IPS DF 6.9 (cell line): Measurements from ENCODE around the gene PCDHB5.
"Not testable (repeated sequence)": the region's sequence is repeated elsewhere in the genome, so short reads cannot be mapped to it uniquely, and the experiment has no call there.

Experiments
- DNase-seq: peaks from one replicate; pipeline ENCODE4 v3.0.0-alpha.2; 2013; ENCODE audit warnings: low read depth, low spot score
- H3K27ac ChIP-seq: one replicate; pipeline ENCODE4 v1.5.1; 2013; ENCODE audit warnings: low read length, control low read depth
- H3K27me3 ChIP-seq: 2 replicates; pipeline ENCODE4 v1.6.1; 2013; ENCODE audit warnings: mild to moderate bottlenecking, low read length; ENCODE audit not compliant: control insufficient read depth, insufficient read depth
- H3K36me3 ChIP-seq: 2 replicates; pipeline ENCODE4 v1.6.1; 2013; ENCODE audit warnings: low read length; ENCODE audit not compliant: control insufficient read depth, insufficient read depth
- H3K4me1 ChIP-seq: 2 replicates; pipeline ENCODE4 v1.6.1; 2013; ENCODE audit warnings: low read length; ENCODE audit not compliant: control insufficient read depth, insufficient read depth
- H3K4me3 ChIP-seq: 2 replicates; pipeline ENCODE4 v1.5.1; 2013; ENCODE audit warnings: mild to moderate bottlenecking, low read length
- H3K9me3 ChIP-seq: 2 replicates; pipeline ENCODE4 v1.6.1; 2013; ENCODE audit warnings: low read length, inconsistent platforms; ENCODE audit not compliant: control insufficient read depth, insufficient read depth
- WGBS: extraction: QIAGEN DNeasy Blood & Tissue Kit; methylation state at CpG from one replicate; pipeline ENCODE4 v1.1.7; 2013; ENCODE audit warnings: mixed read lengths, missing lambda C conversion rate; ENCODE audit not compliant: insufficient read length, insufficient coverage; 5-methylcytosine and 5-hydroxymethylcytosine counted together

The PCDHB5 gene

DNA sequence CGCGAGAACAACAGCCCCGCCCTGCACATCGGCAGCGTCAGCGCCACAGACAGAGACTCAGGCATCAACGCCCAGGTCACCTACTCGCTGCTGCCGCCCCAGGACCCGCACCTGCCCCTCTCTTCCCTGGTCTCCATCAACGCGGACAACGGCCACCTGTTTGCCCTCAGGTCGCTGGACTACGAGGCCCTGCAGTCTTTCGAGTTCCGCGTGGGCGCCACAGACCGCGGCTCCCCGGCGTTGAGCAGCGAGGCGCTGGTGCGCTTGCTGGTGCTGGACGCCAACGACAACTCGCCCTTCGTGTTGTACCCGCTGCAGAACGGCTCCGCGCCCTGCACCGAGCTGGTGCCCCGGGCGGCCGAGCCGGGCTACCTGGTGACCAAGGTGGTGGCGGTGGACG lies 16.6 kb downstream of the PCDHB5 start:
- H3K27me3 ChIP-seq, H3K36me3 ChIP-seq, H3K4me3 ChIP-seq, DNase-seq, H3K27ac ChIP-seq, H3K4me1 ChIP-seq, H3K9me3 ChIP-seq: not testable (repeated sequence)
- WGBS = no CpG with 5 or more reads among the region's 41 CpGs

DNA sequence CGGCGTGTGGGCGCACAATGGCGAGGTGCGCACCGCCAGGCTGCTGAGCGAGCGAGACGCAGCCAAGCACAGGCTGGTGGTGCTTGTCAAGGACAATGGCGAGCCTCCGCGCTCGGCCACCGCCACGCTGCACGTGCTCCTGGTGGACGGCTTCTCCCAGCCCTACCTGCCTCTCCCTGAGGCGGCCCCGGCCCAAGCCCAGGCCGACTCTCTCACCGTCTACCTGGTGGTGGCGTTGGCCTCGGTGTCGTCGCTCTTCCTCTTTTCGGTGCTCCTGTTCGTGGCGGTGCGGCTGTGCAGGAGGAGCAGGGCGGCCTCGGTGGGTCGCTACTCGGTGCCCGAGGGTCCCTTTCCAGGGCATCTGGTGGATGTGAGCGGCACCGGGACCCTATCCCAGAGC lies 17.1 kb downstream of the PCDHB5 start:
- H3K4me3 ChIP-seq, H3K36me3 ChIP-seq, H3K27me3 ChIP-seq, H3K9me3 ChIP-seq, DNase-seq, H3K27ac ChIP-seq, H3K4me1 ChIP-seq: not testable (repeated sequence)
- WGBS = no CpG with 5 or more reads among the region's 36 CpGs

DNA sequence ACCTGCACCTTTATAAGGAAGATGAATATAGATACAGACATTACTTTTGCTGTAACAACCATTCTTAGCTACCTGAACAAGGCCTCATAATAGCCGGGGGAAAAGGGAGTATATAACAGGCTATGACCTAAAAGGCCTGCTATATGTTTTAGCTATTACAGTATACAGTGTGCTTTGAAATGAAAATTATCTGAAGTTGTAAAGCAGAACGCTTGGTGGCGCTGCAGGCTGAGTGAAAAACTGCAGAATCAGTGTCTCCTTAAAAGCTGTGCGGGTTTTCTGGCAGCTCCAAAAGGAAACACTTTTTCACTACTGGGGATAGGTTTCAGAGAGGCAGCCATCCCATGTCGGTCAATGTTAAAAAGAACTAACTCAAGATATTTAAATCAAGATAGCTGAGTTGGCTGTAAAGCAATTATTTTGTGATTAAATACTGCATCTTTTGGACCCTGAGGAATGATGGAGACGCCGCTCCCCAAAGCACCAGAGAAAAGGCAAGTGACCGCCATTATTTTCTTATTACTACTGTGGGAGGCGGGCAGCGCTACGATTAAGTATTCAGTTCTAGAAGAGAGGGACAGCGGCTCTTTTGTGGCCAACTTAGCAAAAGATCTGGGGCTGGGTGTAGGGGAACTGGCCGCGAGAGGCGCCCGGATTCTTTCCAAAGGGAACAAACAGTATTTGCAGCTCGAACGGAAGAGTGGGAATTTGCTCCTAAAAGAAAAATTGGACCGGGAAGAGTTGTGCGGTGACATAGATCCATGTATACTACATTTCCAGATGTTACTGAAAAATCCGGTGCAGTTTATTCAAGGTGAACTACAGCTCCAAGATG lies 20.8 kb downstream of the PCDHB5 start:
- no peaks in the 10 kb centered on the region for H3K4me1 ChIP-seq
- no peaks in the 10 kb centered on the region for H3K36me3 ChIP-seq
- no peaks in the 10 kb centered on the region for H3K27me3 ChIP-seq
- WGBS = no CpG with 5 or more reads among the region's 21 CpGs
- no peaks in the 10 kb centered on the region for H3K9me3 ChIP-seq
- H3K4me3 ChIP-seq = no peak overlapping the region
- no peak for DNase-seq
- H3K27ac ChIP-seq = no peak overlapping the region

DNA sequence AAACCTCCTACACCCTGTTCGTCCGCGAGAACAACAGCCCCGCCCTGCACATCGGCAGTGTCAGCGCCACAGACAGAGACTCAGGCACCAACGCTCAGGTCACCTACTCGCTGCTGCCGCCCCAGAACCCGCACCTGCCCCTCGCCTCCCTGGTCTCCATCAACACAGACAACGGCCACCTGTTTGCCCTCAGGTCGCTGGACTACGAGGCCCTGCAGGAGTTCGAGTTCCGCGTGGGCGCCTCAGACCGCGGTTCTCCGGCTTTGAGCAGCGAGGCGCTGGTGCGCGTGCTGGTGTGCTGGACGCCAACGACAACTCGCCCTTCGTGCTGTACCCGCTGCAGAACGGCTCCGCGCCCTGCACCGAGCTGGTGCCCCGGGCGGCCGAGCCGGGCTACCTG lies 22.4 kb downstream of the PCDHB5 start:
- H3K4me1 ChIP-seq, H3K27me3 ChIP-seq, H3K36me3 ChIP-seq, DNase-seq, H3K4me3 ChIP-seq, H3K9me3 ChIP-seq, H3K27ac ChIP-seq: not testable (repeated sequence)
- no CpG with 5 or more reads among the region's 38 CpGs for WGBS

DNA sequence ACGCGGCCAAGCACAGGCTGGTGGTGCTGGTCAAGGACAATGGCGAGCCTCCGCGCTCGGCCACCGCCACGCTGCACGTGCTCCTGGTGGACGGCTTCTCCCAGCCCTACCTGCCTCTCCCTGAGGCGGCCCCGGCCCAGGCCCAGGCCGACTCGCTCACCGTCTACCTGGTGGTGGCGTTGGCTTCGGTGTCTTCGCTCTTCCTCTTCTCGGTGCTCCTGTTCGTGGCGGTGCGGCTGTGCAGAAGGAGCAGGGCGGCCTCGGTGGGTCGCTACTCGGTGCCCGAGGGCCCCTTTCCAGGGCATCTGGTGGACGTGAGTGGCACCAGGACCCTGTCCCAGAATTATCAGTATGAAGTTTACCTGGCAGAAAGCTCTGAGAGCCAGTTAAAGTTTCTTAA lies 22.9 kb downstream of the PCDHB5 start:
- DNase-seq, H3K27me3 ChIP-seq, H3K9me3 ChIP-seq, H3K27ac ChIP-seq, H3K4me1 ChIP-seq, H3K4me3 ChIP-seq, H3K36me3 ChIP-seq: not testable (repeated sequence)
- WGBS = no CpG with 5 or more reads among the region's 28 CpGs

DNA sequence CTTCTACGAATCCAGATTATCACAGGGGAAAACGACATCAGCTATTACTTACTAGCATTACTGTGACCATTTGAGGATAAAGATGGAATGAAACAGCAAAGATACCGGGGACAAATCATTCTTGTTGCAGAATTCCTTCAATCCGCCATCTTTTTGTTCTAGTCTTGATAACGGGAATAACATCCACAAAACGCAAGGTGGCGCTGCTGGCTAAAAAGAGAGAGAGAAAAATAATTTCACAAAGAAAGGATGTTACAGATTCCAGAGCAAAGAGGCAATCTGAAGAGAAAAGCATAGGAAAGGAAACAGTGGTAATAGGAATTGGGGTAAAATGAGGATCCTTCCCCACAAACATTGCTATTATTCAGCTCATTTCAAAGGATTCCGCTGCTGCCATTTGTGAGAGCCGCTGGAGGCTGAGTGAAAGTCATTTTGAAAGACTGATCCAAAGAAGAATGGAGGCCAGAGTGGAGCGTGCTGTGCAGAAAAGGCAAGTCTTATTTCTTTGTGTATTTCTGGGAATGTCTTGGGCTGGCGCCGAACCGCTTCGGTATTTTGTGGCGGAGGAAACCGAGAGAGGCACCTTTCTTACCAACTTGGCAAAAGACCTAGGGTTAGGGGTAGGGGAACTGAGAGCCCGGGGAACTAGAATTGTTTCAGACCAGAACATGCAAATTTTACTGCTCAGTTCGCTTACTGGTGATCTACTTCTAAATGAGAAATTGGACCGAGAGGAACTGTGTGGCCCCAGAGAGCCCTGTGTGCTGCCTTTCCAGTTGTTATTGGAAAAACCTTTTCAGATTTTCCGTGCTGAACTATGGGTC lies 37.6 kb downstream of the PCDHB5 start, which contains the start of gene PCDHB7:
Gene PCDHB7, plus strand, starts transcription at position 264 of the 824 bp plus-strand sequence. Its CDS starts 192 bp downstream, at position 456.
- whole genome bisulfite sequencing = no CpG with 5 or more reads among the region's 20 CpGs
- H3K27ac ChIP-seq = no peak within 1 kb of the TSS
- H3K4me3 ChIP-seq = no peak within 1 kb of the TSS
- no peaks in the 10 kb centered on the region for H3K9me3 ChIP-seq
- H3K4me1 ChIP-seq = no peaks in the 10 kb centered on the region
- H3K27me3 ChIP-seq = no peaks in the 10 kb centered on the region
- peak; percentile 50 for DNase-seq
- H3K36me3 ChIP-seq = no peaks in the 10 kb centered on the region

DNA sequence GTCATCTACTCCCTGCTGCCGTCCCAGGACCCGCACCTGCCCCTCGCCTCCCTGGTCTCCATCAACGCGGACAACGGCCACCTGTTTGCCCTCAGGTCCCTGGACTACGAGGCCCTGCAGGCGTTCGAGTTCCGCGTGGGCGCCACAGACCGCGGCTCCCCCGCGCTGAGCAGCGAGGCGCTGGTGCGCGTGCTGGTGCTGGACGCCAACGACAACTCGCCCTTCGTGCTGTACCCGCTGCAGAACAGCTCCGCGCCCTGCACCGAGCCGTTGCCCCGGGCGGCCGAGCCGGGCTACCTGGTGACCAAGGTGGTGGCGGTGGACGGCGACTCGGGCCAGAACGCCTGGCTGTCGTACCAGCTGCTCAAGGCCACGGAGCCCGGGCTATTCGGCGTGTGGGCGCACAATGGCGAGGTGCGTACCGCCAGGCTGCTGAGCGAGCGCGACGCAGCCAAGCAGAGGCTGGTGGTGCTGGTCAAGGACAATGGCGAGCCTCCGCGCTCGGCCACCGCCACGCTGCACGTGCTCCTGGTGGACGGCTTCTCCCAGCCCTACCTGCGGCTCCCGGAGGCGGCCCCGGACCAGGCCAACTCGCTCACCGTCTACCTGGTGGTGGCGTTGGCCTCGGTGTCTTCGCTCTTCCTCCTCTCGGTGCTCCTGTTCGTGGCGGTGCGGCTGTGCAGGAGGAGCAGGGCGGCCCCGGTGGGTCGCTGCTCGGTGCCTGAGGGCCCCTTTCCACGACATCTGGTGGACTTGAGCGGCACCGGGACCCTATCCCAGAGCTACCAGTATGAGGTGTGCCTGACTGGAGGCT lies 39.5 kb downstream of the PCDHB5 start:
- no CpG with 5 or more reads among the region's 79 CpGs for WGBS

DNA sequence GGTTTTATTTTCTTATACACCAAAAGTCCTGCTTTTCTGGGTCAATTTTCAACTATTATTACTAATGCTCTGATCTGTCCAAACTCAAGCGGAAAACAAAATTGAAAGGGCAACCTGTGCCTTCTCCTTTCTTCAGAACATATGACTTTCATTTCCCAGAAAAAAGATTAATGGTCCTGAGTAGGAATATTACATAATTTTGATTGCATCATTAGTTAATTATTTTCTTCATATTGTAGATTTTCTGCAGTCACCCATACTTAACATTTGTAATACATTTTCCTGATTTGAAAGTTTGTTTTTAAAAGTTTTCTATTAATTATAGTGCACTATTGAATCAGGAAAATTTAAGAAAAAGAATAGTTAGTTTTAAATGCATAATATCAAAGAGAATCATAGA lies 40.9 kb downstream of the PCDHB5 start:
- Histone ChIP-seq H3K36me3 (no peaks in the 10 kb centered on the region), H3K4me1 (no peaks in the 10 kb centered on the region), H3K27ac (no peak overlapping the region), H3K27me3 (no peaks in the 10 kb centered on the region), H3K9me3 (no peaks in the 10 kb centered on the region), H3K4me3 (no peak overlapping the region)
- no peak for DNase-seq
- no CpG with 5 or more reads among the region's 1 CpG for WGBS

More for the DNA sequence above, 39.5 kb downstream of the PCDHB5 start:
- H3K4me1 ChIP-seq, H3K36me3 ChIP-seq, H3K27me3 ChIP-seq, DNase-seq, H3K27ac ChIP-seq, H3K4me3 ChIP-seq, H3K9me3 ChIP-seq: not testable (repeated sequence)

DNA sequence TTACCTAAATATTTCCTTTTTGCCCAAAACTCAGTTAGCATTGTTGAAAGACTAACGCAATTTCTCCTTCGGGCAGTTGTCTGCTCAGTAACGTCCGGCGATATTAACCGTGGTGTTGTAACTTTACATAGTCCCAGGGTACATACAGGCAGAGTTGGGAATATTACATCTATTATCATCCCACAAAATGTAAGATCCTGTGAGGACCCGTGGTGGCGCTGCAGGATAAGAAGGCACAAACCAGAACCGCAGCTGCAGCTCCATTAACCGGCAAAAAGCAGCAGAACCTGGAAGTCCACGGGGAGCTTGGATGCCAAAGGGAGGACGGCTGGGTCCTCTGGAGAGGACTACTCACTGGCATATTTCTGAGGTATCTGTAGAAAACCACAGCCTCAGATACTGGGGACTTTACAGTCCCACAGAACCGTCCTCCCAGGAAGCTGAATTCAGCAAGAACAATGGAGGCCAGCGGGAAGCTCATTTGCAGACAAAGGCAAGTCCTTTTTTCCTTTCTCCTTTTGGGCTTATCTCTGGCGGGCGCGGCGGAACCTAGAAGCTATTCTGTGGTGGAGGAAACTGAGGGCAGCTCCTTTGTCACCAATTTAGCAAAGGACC lies 42.7 kb downstream of the PCDHB5 start, which contains the start of gene PCDHB8:
Gene PCDHB8, plus strand, starts transcription at position 214 of the 615 bp plus-strand sequence. Its CDS starts 245 bp downstream, at position 459.
- H3K27me3 ChIP-seq, DNase-seq, H3K36me3 ChIP-seq, H3K9me3 ChIP-seq, H3K27ac ChIP-seq, H3K4me1 ChIP-seq, H3K4me3 ChIP-seq: not testable (repeated sequence)
- no CpG with 5 or more reads among the region's 18 CpGs for WGBS

DNA sequence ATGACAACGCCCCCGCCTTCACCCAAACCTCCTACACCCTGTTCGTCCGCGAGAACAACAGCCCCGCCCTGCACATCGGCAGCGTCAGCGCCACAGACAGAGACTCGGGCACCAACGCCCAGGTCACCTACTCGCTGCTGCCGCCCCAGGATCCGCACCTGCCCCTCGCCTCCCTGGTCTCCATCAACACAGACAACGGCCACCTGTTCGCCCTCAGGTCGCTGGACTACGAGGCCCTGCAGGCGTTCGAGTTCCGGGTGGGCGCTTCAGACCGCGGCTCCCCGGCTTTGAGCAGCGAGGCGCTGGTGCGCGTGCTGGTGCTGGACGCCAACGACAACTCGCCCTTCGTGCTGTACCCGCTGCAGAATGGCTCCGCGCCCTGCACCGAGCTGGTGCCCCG lies 44.4 kb downstream of the PCDHB5 start:
- not testable (repeated sequence) for H3K9me3 ChIP-seq, H3K4me3 ChIP-seq, H3K27me3 ChIP-seq, H3K36me3 ChIP-seq, DNase-seq, H3K27ac ChIP-seq, H3K4me1 ChIP-seq
- WGBS = no CpG with 5 or more reads among the region's 39 CpGs
